HTR-8/SVneo (cell line): ENCODE results near the gene SPTBN1.

Experiments used
- DNase-seq: peaks from one replicate; pipeline ENCODE4 v3.0.0; 2011; ENCODE audit warnings: low spot score, mixed read lengths; ENCODE audit not compliant: insufficient read length
- FAIRE-seq: peaks from 2 replicates; lab custom pipeline; 2011; peaks lifted over from hg19 to GRCh38; lab: Jason Lieb, UNC

The SPTBN1 gene

GRCh38 chr2:54708584-54709335, 252.6 kb downstream of the SPTBN1 start:
- FAIRE-seq (no peak), DNase-seq (no peak)

GRCh38 chr2:54709336-54709809, 253.2 kb downstream of the SPTBN1 start:
- DNase-seq (no peak), FAIRE-seq (no peak)

GRCh38 chr2:54710216-54710615, 254.1 kb downstream of the SPTBN1 start:
- no peak for DNase-seq
- FAIRE-seq: no peak

GRCh38 chr2:54712516-54712915, 256.4 kb downstream of the SPTBN1 start:
- DNase-seq: no peak
- no peak for FAIRE-seq

GRCh38 chr2:54714996-54715395, 258.9 kb downstream of the SPTBN1 start:
- DNase-seq (no peak), FAIRE-seq (no peak)

- DNase-seq (no peak), FAIRE-seq (no peak)
Measured at GRCh38 chr2:54716375-54716774, 260.2 kb downstream of the SPTBN1 start.

- no peak for FAIRE-seq
- DNase-seq: no peak
Measured at GRCh38 chr2:54720563-54720962, 264.4 kb downstream of the SPTBN1 start.
